Measurements from ENCODE around the gene FSTL5.
"Not testable (repeated sequence)": the region's sequence is repeated elsewhere in the genome, so short reads cannot be mapped to it uniquely, and the experiment has no call there.

FSTL5 gene

GRCh38 chr4:162140051-162140683 lies 23.6 kb downstream of the FSTL5 start:
- no peak for DNase-seq (ENCODE audit: low read depth in 1 of 2, low spot score in 1 of 2)
- in situ Hi-C loops (cut with HindIII; ENCODE audit: low pct_unique_long_range_greater_than_20kb, low sequenced_read_pairs): no loop called here
- TF ChIP-seq JUND (IDR thresholded peaks at IDR 0.05; ENCODE audit: low read depth): no peak

- no peak for DNase-seq (ENCODE audit: low read depth in 1 of 2, low spot score in 1 of 2)
- in situ Hi-C loops (cut with HindIII; ENCODE audit: low pct_unique_long_range_greater_than_20kb, low sequenced_read_pairs): no loop called here
- TF ChIP-seq JUND (IDR thresholded peaks at IDR 0.05; ENCODE audit: low read depth): no peak
These were observed 24.4 kb downstream of the FSTL5 start for GRCh38 chr4:162139412-162139811.

GRCh38 chr4:162131256-162131655 lies 32.5 kb downstream of the FSTL5 start:
- in situ Hi-C loops (cut with HindIII; ENCODE audit: low pct_unique_long_range_greater_than_20kb, low sequenced_read_pairs): no loop called here
- no peak for TF ChIP-seq JUND (IDR thresholded peaks at IDR 0.05; ENCODE audit: low read depth)
- peak in 1 of 2 experiments; percentile 25 for DNase-seq (ENCODE audit: low read depth in 1 of 2, low spot score in 1 of 2)

GRCh38 chr4:162126729-162127128 lies 37.1 kb downstream of the FSTL5 start:
- no peak for DNase-seq (ENCODE audit: low read depth in 1 of 2, low spot score in 1 of 2)
- in situ Hi-C loops (cut with HindIII; ENCODE audit: low pct_unique_long_range_greater_than_20kb, low sequenced_read_pairs): no loop called here
- no peak for TF ChIP-seq JUND (IDR thresholded peaks at IDR 0.05; ENCODE audit: low read depth)

GRCh38 chr4:162117051-162117450 lies 46.7 kb downstream of the FSTL5 start:
- no peak for DNase-seq (ENCODE audit: low read depth in 1 of 2, low spot score in 1 of 2)
- no peak for TF ChIP-seq JUND (IDR thresholded peaks at IDR 0.05; ENCODE audit: low read depth)
- in situ Hi-C loops (cut with HindIII; ENCODE audit: low pct_unique_long_range_greater_than_20kb, low sequenced_read_pairs): no loop called here

- in situ Hi-C loops (cut with HindIII; ENCODE audit: low pct_unique_long_range_greater_than_20kb, low sequenced_read_pairs): no loop called here
- no peak for TF ChIP-seq JUND (IDR thresholded peaks at IDR 0.05; ENCODE audit: low read depth)
- no peak for DNase-seq (ENCODE audit: low read depth in 1 of 2, low spot score in 1 of 2)
These were observed 47.6 kb downstream of the FSTL5 start for GRCh38 chr4:162116095-162116779.

- no peak for DNase-seq (ENCODE audit: low read depth in 1 of 2, low spot score in 1 of 2)
- no peak for TF ChIP-seq JUND (IDR thresholded peaks at IDR 0.05; ENCODE audit: low read depth)
- in situ Hi-C loops (cut with HindIII; ENCODE audit: low pct_unique_long_range_greater_than_20kb, low sequenced_read_pairs): no loop called here
These were observed 48.5 kb downstream of the FSTL5 start for GRCh38 chr4:162115333-162115732.

GRCh38 chr4:162111078-162111477 lies 52.7 kb downstream of the FSTL5 start:
- in situ Hi-C loops (cut with HindIII; ENCODE audit: low pct_unique_long_range_greater_than_20kb, low sequenced_read_pairs): no loop called here
- TF ChIP-seq JUND (IDR thresholded peaks at IDR 0.05; ENCODE audit: low read depth): no peak
- no peak for DNase-seq (ENCODE audit: low read depth in 1 of 2, low spot score in 1 of 2)

GRCh38 chr4:162104459-162105124 lies 59.2 kb downstream of the FSTL5 start:
- TF ChIP-seq JUND (IDR thresholded peaks at IDR 0.05; ENCODE audit: low read depth): no peak
- in situ Hi-C loops (cut with HindIII; ENCODE audit: low pct_unique_long_range_greater_than_20kb, low sequenced_read_pairs): no loop called here
- DNase-seq (ENCODE audit: low read depth in 1 of 2, low spot score in 1 of 2): no peak

- DNase-seq (ENCODE audit: low read depth in 1 of 2, low spot score in 1 of 2); in situ Hi-C loops (cut with HindIII; ENCODE audit: low pct_unique_long_range_greater_than_20kb, low sequenced_read_pairs): not testable (repeated sequence)
These were observed 59.9 kb downstream of the FSTL5 start for GRCh38 chr4:162103908-162104307.

GRCh38 chr4:162102713-162103112 lies 61.1 kb downstream of the FSTL5 start:
- no peak for TF ChIP-seq JUND (IDR thresholded peaks at IDR 0.05; ENCODE audit: low read depth)
- in situ Hi-C loops (cut with HindIII; ENCODE audit: low pct_unique_long_range_greater_than_20kb, low sequenced_read_pairs): no loop called here
- DNase-seq (ENCODE audit: low read depth in 1 of 2, low spot score in 1 of 2): no peak

GRCh38 chr4:162101337-162101736 lies 62.5 kb downstream of the FSTL5 start:
- in situ Hi-C loops (cut with HindIII; ENCODE audit: low pct_unique_long_range_greater_than_20kb, low sequenced_read_pairs): no loop called here
- TF ChIP-seq JUND (IDR thresholded peaks at IDR 0.05; ENCODE audit: low read depth): no peak
- no peak for DNase-seq (ENCODE audit: low read depth in 1 of 2, low spot score in 1 of 2)

- no peak for DNase-seq (ENCODE audit: low read depth in 1 of 2, low spot score in 1 of 2)
- in situ Hi-C loops (cut with HindIII; ENCODE audit: low pct_unique_long_range_greater_than_20kb, low sequenced_read_pairs): no loop called here
- TF ChIP-seq JUND (IDR thresholded peaks at IDR 0.05; ENCODE audit: low read depth): no peak
These were observed 88.1 kb downstream of the FSTL5 start for GRCh38 chr4:162075726-162076125.

Data from T47D (cell line).